DND-41 (cell line): ENCODE results near the gene RSPH6A.
A peak's percentile ranks its signal among the peaks of the same experiment; 100 is the strongest.

Source experiments
- ATAC-seq: fragments of 200-7000 bp; cut with Tn5 transposase; 3 replicates; pipeline ENCODE4 v1.9.1; 2021; ENCODE audit warnings: low read depth; ENCODE audit not compliant: insufficient read depth
- DNase-seq: peaks from one replicate; pipeline ENCODE4 v3.0.0-alpha.2; 2020
- H2AFZ ChIP-seq: 2 replicates; pipeline ENCODE4 v1.6.0; 2012; ENCODE audit warnings: low read depth, low read length
- H3K27ac ChIP-seq: 2 replicates; pipeline ENCODE4 v1.5.1; 2012; ENCODE audit warnings: low read length, inconsistent platforms
- H3K27me3 ChIP-seq: fragments of 200-600 bp; sonication (generic); 2 replicates; pipeline ENCODE4 v1.6.0; 2012; ENCODE audit warnings: low read length, mild to moderate bottlenecking, inconsistent platforms; ENCODE audit not compliant: insufficient read depth, poor library complexity
- H3K36me3 ChIP-seq: 2 replicates; pipeline ENCODE4 v1.5.1; 2012; ENCODE audit warnings: low read length, inconsistent platforms; ENCODE audit not compliant: insufficient read depth
- H3K4me1 ChIP-seq: 2 replicates; pipeline ENCODE4 v1.5.1; 2012; ENCODE audit warnings: mild to moderate bottlenecking, low read length; ENCODE audit not compliant: insufficient read depth
- H3K4me2 ChIP-seq: 2 replicates; pipeline ENCODE4 v1.6.0; 2012; ENCODE audit warnings: mild to moderate bottlenecking, moderate library complexity, low read length, inconsistent platforms; ENCODE audit not compliant: insufficient read depth
- H3K4me3 ChIP-seq, 2 experiments: fragments of 200-600 bp in 1 of 2; shearing (Covaris generic) in 1 of 2; 2 replicates each; pipeline ENCODE4 v1.5.1; 2012 to 2016; ENCODE audit warnings: inconsistent platforms in 2 of 2, low read length in 2 of 2, mild to moderate bottlenecking in 2 of 2, low read depth in 1 of 2, moderate library complexity in 1 of 2
- H3K79me2 ChIP-seq: 2 replicates; pipeline ENCODE4 v1.6.0; 2012; ENCODE audit warnings: low read length, inconsistent platforms; ENCODE audit not compliant: insufficient read depth
- H3K9ac ChIP-seq: 2 replicates; pipeline ENCODE4 v1.6.0; 2012; ENCODE audit warnings: low read depth, mild to moderate bottlenecking, inconsistent platforms, low read length, moderate library complexity
- H3K9me3 ChIP-seq: 2 replicates; pipeline ENCODE4 v1.5.1; 2012; ENCODE audit warnings: low read length, moderate library complexity, mild to moderate bottlenecking, inconsistent platforms; ENCODE audit not compliant: insufficient read depth, severe bottlenecking
- H4K20me1 ChIP-seq: 2 replicates; pipeline ENCODE4 v1.6.0; 2012; ENCODE audit warnings: low read length; ENCODE audit not compliant: insufficient read depth
- EZH2 ChIP-seq: IDR thresholded peaks from 3 replicates; pipeline ENCODE4 v1.6.1; 2012; ENCODE audit warnings: borderline replicate concordance, low read depth, mild to moderate bottlenecking, moderate library complexity, low read length, inconsistent platforms; ENCODE audit not compliant: severe bottlenecking
- TF ChIP-seq, protein P1 (sequence below): IDR thresholded peaks from 2 replicates; pipeline ENCODE4 v1.5.1; 2012; ENCODE audit warnings: borderline replicate concordance, low read length, moderate library complexity, mild to moderate bottlenecking; ENCODE audit not compliant: poor library complexity, severe bottlenecking; ENCODE audit errors: extremely low read depth

RSPH6A gene

DNA sequence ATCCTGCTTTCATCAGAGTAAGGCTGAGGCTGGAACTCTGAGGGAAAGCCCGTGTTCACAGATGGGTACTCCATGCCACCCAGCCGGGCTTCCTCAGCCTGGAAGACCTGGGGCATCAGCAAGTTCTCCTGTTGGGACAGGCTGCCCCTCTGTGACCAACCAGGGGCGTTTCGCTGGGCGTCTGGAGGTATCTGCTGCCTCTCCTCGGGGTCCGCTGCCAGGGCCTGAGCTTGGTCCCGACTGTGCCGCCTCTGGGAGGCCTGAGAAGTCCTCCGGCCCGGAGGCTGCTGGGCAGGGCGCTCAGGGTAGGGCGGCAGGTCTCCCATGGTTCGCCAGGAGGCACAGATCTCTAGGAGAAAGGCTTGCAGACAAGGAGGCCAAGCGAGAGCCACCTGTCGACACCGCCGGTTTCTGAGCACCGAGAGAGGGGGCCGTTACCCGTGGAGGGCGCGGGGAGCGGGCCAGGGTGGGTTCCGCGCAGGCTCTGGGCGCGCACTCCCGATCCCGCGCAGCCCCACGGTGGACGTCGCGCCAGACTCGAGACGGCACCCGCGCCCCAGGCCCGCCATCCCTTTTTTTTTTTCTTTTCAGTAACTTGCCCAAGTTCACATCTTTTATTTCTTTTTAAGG, at the start of gene RSPH6A:
Gene RSPH6A (minus strand): TSS at position 458 of the 630 bp plus-strand sequence. CDS start 132 bp downstream, at position 326.
- DNase-seq = no peak
- H3K4me1 ChIP-seq = peaks cover 16% of the 10 kb centered on the region
- no peak within 1 kb of the TSS for H3K4me2 ChIP-seq
- H3K27ac ChIP-seq = no peak within 1 kb of the TSS
- TF ChIP-seq, protein P1, sequence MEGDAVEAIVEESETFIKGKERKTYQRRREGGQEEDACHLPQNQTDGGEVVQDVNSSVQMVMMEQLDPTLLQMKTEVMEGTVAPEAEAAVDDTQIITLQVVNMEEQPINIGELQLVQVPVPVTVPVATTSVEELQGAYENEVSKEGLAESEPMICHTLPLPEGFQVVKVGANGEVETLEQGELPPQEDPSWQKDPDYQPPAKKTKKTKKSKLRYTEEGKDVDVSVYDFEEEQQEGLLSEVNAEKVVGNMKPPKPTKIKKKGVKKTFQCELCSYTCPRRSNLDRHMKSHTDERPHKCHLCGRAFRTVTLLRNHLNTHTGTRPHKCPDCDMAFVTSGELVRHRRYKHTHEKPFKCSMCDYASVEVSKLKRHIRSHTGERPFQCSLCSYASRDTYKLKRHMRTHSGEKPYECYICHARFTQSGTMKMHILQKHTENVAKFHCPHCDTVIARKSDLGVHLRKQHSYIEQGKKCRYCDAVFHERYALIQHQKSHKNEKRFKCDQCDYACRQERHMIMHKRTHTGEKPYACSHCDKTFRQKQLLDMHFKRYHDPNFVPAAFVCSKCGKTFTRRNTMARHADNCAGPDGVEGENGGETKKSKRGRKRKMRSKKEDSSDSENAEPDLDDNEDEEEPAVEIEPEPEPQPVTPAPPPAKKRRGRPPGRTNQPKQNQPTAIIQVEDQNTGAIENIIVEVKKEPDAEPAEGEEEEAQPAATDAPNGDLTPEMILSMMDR = no peak
- no peak for TF ChIP-seq EZH2
- no peaks in the 10 kb centered on the region for H3K79me2 ChIP-seq
- H3K9ac ChIP-seq = no peak within 1 kb of the TSS
- peaks cover 12% of the 10 kb centered on the region for H4K20me1 ChIP-seq
- H2AFZ ChIP-seq = no peak within 1 kb of the TSS
- no peaks in the 10 kb centered on the region for H3K27me3 ChIP-seq
- no peak for ATAC-seq
- no peak within 1 kb of the TSS for H3K4me3 ChIP-seq
- H3K9me3 ChIP-seq = no peaks in the 10 kb centered on the region
- H3K36me3 ChIP-seq = peaks cover 38% of the 10 kb centered on the region

DNA sequence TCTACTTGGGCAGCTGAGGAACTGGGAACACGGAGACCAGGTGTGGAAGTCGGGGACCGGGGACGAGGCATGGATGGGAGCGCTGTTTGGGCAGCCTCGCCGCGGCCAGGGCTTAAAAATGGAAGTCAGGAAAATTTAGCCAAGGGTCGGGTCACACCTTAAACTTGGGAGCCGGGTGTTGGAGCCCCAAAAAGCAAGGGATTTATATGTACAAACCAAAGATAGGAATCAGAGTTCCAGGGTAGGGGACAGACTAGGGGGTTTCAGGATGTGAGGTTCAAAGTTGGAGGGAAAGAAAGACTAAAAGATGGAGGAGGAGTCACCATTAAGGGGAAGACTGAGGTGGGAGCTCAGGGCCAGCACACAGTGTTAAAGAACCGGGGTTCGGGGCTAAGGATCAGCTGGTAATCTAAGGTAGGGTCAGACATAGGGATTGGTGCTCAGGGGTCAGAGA, 49.5 kb upstream of the RSPH6A start:
- Histone ChIP-seq H3K27ac (no peak overlapping the region), H3K79me2 (peaks cover 32% of the 10 kb centered on the region), H3K9me3 (no peaks in the 10 kb centered on the region), H2AFZ (no peak overlapping the region), H3K4me1 (peaks cover 26% of the 10 kb centered on the region), H3K4me3 (no peak overlapping the region), H3K36me3 (peaks cover 12% of the 10 kb centered on the region), H4K20me1 (no peaks in the 10 kb centered on the region), H3K27me3 (no peaks in the 10 kb centered on the region), H3K4me2 (no peak overlapping the region), H3K9ac (no peak overlapping the region)
- TF ChIP-seq, protein P1 = no peak
- TF ChIP-seq EZH2 = no peak
- ATAC-seq = no peak
- no peak for DNase-seq

DNA sequence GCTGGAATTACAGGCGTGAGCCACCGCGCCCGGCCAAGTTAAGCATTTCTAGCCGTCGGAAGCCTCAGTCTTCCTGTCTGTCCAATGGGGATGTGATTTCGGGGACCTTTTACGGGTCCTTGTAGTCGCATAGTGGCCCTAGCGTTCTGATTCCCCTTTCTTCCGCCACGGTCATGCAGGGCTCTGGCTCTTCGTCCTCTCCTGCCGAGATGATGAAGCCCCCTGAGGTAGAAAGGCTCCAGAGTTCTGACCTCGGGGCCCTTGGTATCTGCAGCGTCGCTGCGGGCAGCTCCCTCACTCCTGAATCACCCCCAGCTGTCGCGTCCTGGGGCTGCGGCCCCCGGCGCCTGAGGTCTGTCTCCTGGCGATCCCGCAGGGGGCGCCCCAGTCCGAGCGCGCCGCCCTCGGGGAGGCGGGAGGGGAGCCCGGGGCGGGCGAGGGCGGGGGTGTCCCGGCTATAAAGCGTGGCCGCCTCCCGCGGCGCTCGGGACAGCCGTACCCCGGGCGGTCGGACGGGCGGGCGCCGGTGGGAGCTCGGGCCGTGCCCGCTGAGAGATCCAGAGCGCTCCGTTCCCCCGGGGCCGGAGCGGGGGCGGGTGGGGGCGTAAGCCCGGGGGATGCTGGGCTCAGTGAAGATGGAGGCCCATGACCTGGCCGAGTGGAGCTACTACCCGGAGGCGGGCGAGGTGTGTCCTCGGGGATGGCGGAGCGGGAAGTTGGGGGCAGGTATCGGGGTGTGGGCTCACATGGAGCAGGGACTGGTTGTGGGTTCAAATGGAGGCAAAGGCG, 48.9 kb upstream of the RSPH6A start, which contains the start of gene FOXA3:
Gene FOXA3 (plus strand): TSS at position 487 of the 789 bp plus-strand sequence. CDS start 131 bp downstream, at position 618.
- peak within 1 kb of the TSS; percentile 77 for H3K4me2 ChIP-seq
- peak within 1 kb of the TSS; percentile 93 for H2AFZ ChIP-seq
- TF ChIP-seq, protein P1 = peak; percentile 18
- TF ChIP-seq EZH2 = no peak
- peaks cover 26% of the 10 kb centered on the region for H3K4me1 ChIP-seq
- no peak for ATAC-seq
- H3K9me3 ChIP-seq = no peaks in the 10 kb centered on the region
- H3K79me2 ChIP-seq = peaks cover 37% of the 10 kb centered on the region
- peak within 1 kb of the TSS; percentile 27 to 74; a peak in 3 of 4 replicates for H3K4me3 ChIP-seq
- H4K20me1 ChIP-seq = no peaks in the 10 kb centered on the region
- DNase-seq = no peak
- H3K27me3 ChIP-seq = no peaks in the 10 kb centered on the region
- H3K36me3 ChIP-seq = peaks cover 18% of the 10 kb centered on the region
- H3K9ac ChIP-seq = peak within 1 kb of the TSS; percentile 51
- peak within 1 kb of the TSS; percentile 61 for H3K27ac ChIP-seq
